ENCODE results near the gene PHYKPL. TPM values are rescaled to one million over a fixed set of nuclear protein-coding genes. Genes with fewer than 3 reads are reported as not detected.
A peak's percentile ranks its signal among the peaks of the same experiment; 100 is the strongest.

The PHYKPL gene
- total and polyA plus RNA-seq, 2 donors (not counting 3 experiments of a cell fraction or from before 2014, with no cell fraction given) = 71.7 to 81.7 TPM

- Histone ChIP-seq H3K4me3 (replicated peaks in 1 of 3; ENCODE audit: insufficient read depth in 1 of 3, low read depth in 1 of 3, low read length in 3 of 3) (peak overlapping the region; percentile 66 to 93 (median 81)), H3K4me1 (ENCODE audit: control insufficient read depth, extremely low read depth, insufficient read depth, low read length) (peaks cover 22% of the 10 kb centered on the region), H3K9me3 (replicated peaks; ENCODE audit: control insufficient read depth, insufficient read depth, low read length) (no peaks in the 10 kb centered on the region), H4K20me1 (replicated peaks; ENCODE audit: control insufficient read depth, extremely low read depth, insufficient read depth, low read length) (peaks cover 4% of the 10 kb centered on the region), H2AFZ (ENCODE audit: low read depth, low read length) (no peak overlapping the region), H3K27ac (ENCODE audit: insufficient read depth, low read depth, low read length) (no peak overlapping the region), H3K79me2 (ENCODE audit: control insufficient read depth, insufficient read depth, low read length) (peaks cover 55% of the 10 kb centered on the region), H3K36me3 (ENCODE audit: control insufficient read depth in 2 of 2, extremely low read depth in 1 of 2, insufficient read depth in 2 of 2, low read length in 2 of 2) (peaks cover 27 to 38% of the 10 kb centered on the region in 2 experiments), H3K9ac (replicated peaks; ENCODE audit: extremely low read depth, insufficient read depth, low read length) (peak overlapping the region; percentile 89), H3K4me2 (ENCODE audit: insufficient read depth, low read length) (peak overlapping the region; percentile 69), H3K27me3 (ENCODE audit: control insufficient read depth in 2 of 2, insufficient read depth in 2 of 2, low read length in 2 of 2) (no peaks in the 10 kb centered on the region), H3K9me1 (replicated peaks; ENCODE audit: control insufficient read depth, extremely low read depth, insufficient read depth, low read length) (no peaks in the 10 kb centered on the region)
- intact Hi-C loops (cut with micrococcal nuclease) = no loop called here
- no peak for DNase-seq (ENCODE audit: low read depth, low spot score)
- no TSS peak for BruUV-seq (replicated peaks)
- dilution Hi-C loops (cut with MboI; ENCODE audit: extremely low pct_ligation_motif_present, low sequenced_read_pairs) = no loop called here
- no peak for FAIRE-seq
- POLR2A ChIA-PET = interaction anchor here (1.0 kb wide), 1 partner anchor 26 kb away, joined by 3 read pairs; the partner anchor contains the start of gene PHYKPL
- TF ChIP-seq GATA2 (IDR thresholded peaks at IDR 0.05; ENCODE audit: insufficient read depth, insufficient read length, low read depth, low read length) (no peak), FOS (IDR thresholded peaks at IDR 0.05; ENCODE audit: borderline replicate concordance, insufficient read depth, low read length) (no peak), POLR2AphosphoS5 (IDR thresholded peaks at IDR 0.05; ENCODE audit: insufficient read depth, low read depth, low read length) (peak; percentile 15), POLR2A (IDR thresholded peaks at IDR 0.05; ENCODE audit: low read depth, low read length) (peak; percentile 10)
- CTCF ChIA-PET = interaction anchor here (1.3 to 1.4 kb wide), 2 partner anchors 130 to 131 kb away, joined by 5 to 6 read pairs; no protein-coding TSS in a partner anchor
These were observed 26.2 kb downstream of the PHYKPL start for GRCh38 chr5:178206166-178207101.

GRCh38 chr5:178205749-178206047 lies 26.9 kb downstream of the PHYKPL start:
- no TSS peak for BruUV-seq (replicated peaks)
- Histone ChIP-seq H3K27ac (ENCODE audit: insufficient read depth, low read depth, low read length) (no peak overlapping the region), H3K79me2 (ENCODE audit: control insufficient read depth, insufficient read depth, low read length) (peaks cover 55% of the 10 kb centered on the region), H3K4me2 (ENCODE audit: insufficient read depth, low read length) (peak overlapping the region; percentile 69), H2AFZ (ENCODE audit: low read depth, low read length) (no peak overlapping the region), H3K9me1 (replicated peaks; ENCODE audit: control insufficient read depth, extremely low read depth, insufficient read depth, low read length) (no peaks in the 10 kb centered on the region), H3K4me1 (ENCODE audit: control insufficient read depth, extremely low read depth, insufficient read depth, low read length) (peaks cover 22% of the 10 kb centered on the region), H3K36me3 (ENCODE audit: control insufficient read depth in 2 of 2, extremely low read depth in 1 of 2, insufficient read depth in 2 of 2, low read length in 2 of 2) (peaks cover 24 to 34% of the 10 kb centered on the region in 2 experiments), H3K27me3 (ENCODE audit: control insufficient read depth in 2 of 2, insufficient read depth in 2 of 2, low read length in 2 of 2) (no peaks in the 10 kb centered on the region), H4K20me1 (replicated peaks; ENCODE audit: control insufficient read depth, extremely low read depth, insufficient read depth, low read length) (peaks cover 4% of the 10 kb centered on the region), H3K9ac (replicated peaks; ENCODE audit: extremely low read depth, insufficient read depth, low read length) (peak overlapping the region; percentile 89), H3K9me3 (replicated peaks; ENCODE audit: control insufficient read depth, insufficient read depth, low read length) (no peaks in the 10 kb centered on the region), H3K4me3 (replicated peaks in 1 of 3; ENCODE audit: insufficient read depth in 1 of 3, low read depth in 1 of 3, low read length in 3 of 3) (peak overlapping the region; percentile 66 to 93 (median 81))
- TF ChIP-seq FOS (IDR thresholded peaks at IDR 0.05; ENCODE audit: borderline replicate concordance, insufficient read depth, low read length) = no peak
- TF ChIP-seq POLR2AphosphoS5 (IDR thresholded peaks at IDR 0.05; ENCODE audit: insufficient read depth, low read depth, low read length) = no peak
- TF ChIP-seq GATA2 (IDR thresholded peaks at IDR 0.05; ENCODE audit: insufficient read depth, insufficient read length, low read depth, low read length) = no peak
- no peak for TF ChIP-seq CTCF (IDR thresholded peaks at IDR 0.05; ENCODE audit: extremely low read depth in 1 of 2, insufficient read depth in 1 of 2, low read depth in 1 of 2, low read length in 2 of 2)
- no peak for TF ChIP-seq POLR2A (IDR thresholded peaks at IDR 0.05; ENCODE audit: low read depth, low read length)
- no peak for TF ChIP-seq MAX (IDR thresholded peaks at IDR 0.05; ENCODE audit: insufficient read depth, insufficient read length)
- no peak for FAIRE-seq
- peak; percentile 13 for DNase-seq (ENCODE audit: low read depth, low spot score)
- intact Hi-C loops (cut with micrococcal nuclease) (loop anchor here (2.0 kb wide), 3 partner anchors 27 to 51 kb away; partner anchors contain the start of gene PHYKPL), dilution Hi-C loops (cut with MboI; ENCODE audit: extremely low pct_ligation_motif_present, low sequenced_read_pairs) (no loop called here)
- ChIA-PET POLR2A (no interaction called here), CTCF (interaction anchor here (1.4 kb wide), 1 partner anchor 130 kb away, joined by 5 read pairs; no protein-coding TSS in a partner anchor)
